Renal cortex interstitium (tissue), 15 donors: ENCODE measurements around the gene IL12A. TPM values are rescaled to one million over a fixed set of nuclear protein-coding genes. Genes with fewer than 3 reads are reported as not detected.

Experiments
- DNase-seq, 11 donors: peaks; one replicate each; pipeline ENCODE4 v3.0.0-alpha.2; 2013; ENCODE audit warnings: low read depth in 9 of 11, low spot score in 4 of 11; ENCODE audit errors: extremely low read depth in 1 of 11
- long read RNA-seq, 16 experiments: transcript quantifications; one replicate each; lab custom pipeline, GENCODE V29; 2026
- polyA plus RNA-seq, 3 donors: library from polyadenylated mRNA; unstranded; fragments of 120-200 nt; gene quantifications; one replicate each; pipeline ENCODE4 v1.2.1, GENCODE V29; 2013; ENCODE audit not compliant: insufficient read length in 3 of 3

The IL12A gene
- polyA plus RNA-seq: 1 to 10 TPM in 1 of 3 donors, under 1 TPM in 2; 0.40 to 1.0 (median 0.69) TPM
- long read RNA-seq, donor 1: 0 reads
- long read RNA-seq, donor 2: 0 reads
- long read RNA-seq, donor 3, partial matches to known transcripts: 0 of 1 reads
- long read RNA-seq, donor 3, other reads (novel, unspliced or antisense): 0 of 1 reads
- long read RNA-seq, donor 4: 0 reads
- long read RNA-seq, donor 5: 0 reads
- long read RNA-seq, donor 6: 0 reads
- long read RNA-seq, donor 7: 0 reads
- long read RNA-seq, donor 8: 0 reads
- long read RNA-seq, donor 9, partial matches to known transcripts: 0 of 1 reads
- long read RNA-seq, donor 9, other reads (novel, unspliced or antisense): 0 of 1 reads
- long read RNA-seq, donor 10, partial matches to known transcripts: 0 of 1 reads
- long read RNA-seq, donor 10, other reads (novel, unspliced or antisense): 0 of 1 reads
- long read RNA-seq, donor 11, partial matches to known transcripts: 0 of 1 reads
- long read RNA-seq, donor 11, other reads (novel, unspliced or antisense): 0 of 1 reads
- long read RNA-seq, donor 12: 0 reads
- long read RNA-seq, donor 13: 0 reads
- long read RNA-seq, donor 14, partial matches to known transcripts: 0 of 1 reads
- long read RNA-seq, donor 14, other reads (novel, unspliced or antisense): 0 of 1 reads
- long read RNA-seq, donor 15: 0 reads
- long read RNA-seq, donor 16: 0 reads

DNA sequence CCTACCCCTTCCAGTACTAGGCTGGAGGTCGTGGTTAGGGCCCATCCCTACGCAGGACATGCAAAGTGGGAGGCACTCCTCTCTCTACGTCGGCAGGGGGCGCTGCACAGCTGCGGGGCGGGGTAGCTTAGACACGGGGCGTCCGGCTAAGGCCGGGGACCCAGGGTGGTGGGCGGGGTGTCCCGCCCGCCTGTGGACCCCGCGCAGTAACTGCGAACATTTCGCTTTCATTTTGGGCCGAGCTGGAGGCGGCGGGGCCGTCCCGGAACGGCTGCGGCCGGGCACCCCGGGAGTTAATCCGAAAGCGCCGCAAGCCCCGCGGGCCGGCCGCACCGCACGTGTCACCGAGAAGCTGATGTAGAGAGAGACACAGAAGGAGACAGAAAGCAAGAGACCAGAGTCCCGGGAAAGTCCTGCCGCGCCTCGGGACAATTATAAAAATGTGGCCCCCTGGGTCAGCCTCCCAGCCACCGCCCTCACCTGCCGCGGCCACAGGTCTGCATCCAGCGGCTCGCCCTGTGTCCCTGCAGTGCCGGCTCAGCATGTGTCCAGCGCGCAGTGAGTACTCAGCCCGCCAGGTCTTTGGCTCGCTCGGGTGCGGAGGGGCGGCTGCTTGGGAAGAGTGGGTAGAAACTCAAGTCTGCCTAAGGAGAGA, at the start of gene IL12A:
TSS of gene IL12A (plus strand) at position 219 of the 655 bp plus-strand sequence.
- peak in 8 of 11 donors; percentile 33 to 79 (median 68) for DNase-seq

DNA sequence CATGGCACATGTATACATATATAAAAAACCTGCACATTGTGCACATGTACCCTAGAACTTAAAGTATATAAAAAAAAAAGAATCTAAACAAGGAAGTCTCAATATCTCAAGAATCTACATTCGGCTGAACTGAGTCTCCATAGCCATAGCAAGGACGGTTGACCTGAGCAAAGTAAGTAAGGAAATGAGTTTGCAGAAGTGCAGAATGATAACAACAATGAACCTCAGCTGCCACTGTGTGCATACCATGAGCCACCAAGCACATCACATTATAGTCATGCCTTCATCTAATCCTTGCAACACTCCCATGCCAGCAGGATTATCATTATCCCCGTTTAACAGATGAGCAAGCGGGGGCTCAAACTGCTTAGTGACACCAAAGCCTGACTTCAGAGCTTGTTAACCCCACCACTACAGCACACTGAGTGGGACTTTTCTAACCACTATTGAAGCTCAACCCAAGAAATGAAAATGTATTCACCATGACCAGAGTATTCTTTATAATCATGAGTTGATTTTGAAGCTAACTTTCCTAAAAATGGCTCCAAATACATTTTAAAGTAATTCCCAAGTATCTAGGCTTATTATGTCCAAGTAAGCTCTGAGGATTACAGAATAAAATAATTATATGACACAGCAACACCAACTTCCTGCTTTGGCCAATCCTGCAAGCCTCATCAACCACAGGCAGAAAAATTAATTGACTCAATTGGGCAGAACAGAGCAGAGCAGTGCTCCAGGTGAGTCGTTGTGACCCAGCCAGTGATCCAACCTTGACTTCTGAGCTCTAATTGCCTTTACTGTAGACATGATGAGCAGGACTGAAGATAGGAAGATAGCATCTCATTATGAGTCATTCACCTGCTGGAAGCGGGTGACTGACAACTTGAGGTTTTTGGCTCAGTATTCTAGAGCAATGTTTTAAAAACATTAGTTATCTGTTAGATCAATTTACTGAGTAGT, 47.3 kb upstream of the IL12A start:
- no peak for DNase-seq

DNA sequence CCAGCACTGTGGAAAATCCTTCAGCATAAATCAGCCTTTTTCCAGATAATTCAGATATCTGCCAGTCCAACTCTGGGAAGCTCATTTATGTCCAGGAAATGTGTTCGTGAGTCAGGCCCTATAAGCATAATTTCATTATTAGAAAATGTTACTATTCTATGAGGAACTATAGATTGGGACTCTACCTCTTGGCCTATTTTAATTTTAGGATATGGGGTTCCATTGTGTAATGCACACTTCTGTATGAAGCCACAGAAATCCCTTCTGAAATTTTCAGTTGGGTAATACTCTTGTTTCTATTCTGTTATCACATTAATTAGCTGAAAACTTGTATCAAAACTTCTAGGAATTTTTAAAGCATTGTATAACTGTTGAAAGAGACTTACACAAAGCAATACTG, 43.9 kb upstream of the IL12A start:
- no peak for DNase-seq

DNA sequence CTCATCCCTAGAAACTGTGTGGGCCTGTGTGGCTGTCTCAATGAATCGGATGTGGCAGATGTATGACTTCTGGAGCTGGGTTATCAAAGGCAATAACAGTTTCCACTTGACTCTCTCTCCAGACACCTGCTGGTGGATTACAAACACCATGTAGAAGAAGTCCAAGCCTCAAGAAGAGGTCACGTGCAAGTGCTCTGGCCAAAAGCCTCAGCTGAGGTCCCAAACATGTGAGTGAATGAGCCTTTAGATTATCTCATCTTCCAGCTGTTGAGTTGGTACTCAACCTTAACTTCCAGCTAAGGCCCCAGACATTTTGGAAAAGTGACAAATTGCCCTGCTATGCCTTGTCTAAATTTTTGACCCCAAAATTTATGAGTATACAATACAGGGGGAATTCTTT, 42.7 kb upstream of the IL12A start:
- DNase-seq: no peak

GRCh38 chr3:159947220-159947619, 41.4 kb upstream of the IL12A start:
- DNase-seq: no peak

- no peak for DNase-seq
Measured at GRCh38 chr3:159948429-159949144, 40.0 kb upstream of the IL12A start.

- DNase-seq: no peak
Measured at GRCh38 chr3:159950156-159950898, 38.3 kb upstream of the IL12A start.

DNA sequence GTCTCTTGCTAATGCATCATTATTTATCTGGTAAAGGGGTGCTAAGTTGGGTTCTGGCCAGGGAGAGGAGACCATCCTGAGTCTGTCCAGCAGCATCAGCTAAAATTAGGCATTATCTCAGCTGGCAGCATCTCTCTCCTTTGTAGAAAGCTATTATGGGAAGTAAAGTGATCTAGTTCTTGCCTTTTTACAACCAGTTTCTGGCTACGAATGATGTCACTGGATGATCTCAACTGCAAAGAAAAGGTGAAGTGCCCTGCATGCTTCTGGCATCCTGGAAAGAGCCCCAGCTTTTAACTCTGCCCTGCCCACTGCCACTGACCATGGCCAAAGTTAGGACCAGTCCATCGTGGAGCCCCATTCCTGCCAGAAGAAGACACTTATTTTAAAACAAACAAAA, 37.1 kb upstream of the IL12A start:
- no peak for DNase-seq

DNA sequence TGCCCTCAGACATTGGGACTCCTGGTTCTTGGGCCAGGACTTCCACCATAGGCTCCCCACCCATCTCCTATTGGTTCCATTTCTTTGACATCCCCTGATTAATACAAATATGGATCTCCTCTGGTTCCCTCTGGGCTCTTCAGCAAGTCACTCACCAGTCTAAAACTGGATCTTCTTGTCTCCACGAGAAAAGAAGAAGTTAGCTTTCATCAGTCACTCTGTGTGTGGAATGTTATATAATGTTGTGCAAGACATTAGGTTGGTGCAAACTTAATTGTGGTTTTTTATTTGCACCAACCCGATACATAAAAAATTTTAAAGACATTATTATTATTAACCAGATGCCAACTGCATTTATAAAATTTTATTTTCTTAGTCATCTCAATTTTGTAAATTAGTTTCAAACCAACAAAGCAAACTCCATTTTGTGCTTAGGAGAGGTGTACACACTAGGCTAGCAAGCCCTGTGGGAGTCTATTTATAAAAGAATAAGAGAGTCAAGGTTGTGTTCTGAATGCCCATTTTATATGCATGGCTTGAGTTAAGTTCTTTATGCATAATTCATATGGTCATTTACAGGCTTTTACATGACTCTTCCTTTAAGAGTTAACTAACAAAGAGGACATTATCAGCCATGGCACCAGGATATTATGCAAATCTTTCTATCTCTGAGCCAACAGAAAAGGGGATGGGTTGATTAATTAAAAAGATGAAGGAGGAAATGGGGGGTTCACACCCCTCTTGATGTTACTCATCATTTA, 35.1 kb upstream of the IL12A start:
- DNase-seq: no peak

DNA sequence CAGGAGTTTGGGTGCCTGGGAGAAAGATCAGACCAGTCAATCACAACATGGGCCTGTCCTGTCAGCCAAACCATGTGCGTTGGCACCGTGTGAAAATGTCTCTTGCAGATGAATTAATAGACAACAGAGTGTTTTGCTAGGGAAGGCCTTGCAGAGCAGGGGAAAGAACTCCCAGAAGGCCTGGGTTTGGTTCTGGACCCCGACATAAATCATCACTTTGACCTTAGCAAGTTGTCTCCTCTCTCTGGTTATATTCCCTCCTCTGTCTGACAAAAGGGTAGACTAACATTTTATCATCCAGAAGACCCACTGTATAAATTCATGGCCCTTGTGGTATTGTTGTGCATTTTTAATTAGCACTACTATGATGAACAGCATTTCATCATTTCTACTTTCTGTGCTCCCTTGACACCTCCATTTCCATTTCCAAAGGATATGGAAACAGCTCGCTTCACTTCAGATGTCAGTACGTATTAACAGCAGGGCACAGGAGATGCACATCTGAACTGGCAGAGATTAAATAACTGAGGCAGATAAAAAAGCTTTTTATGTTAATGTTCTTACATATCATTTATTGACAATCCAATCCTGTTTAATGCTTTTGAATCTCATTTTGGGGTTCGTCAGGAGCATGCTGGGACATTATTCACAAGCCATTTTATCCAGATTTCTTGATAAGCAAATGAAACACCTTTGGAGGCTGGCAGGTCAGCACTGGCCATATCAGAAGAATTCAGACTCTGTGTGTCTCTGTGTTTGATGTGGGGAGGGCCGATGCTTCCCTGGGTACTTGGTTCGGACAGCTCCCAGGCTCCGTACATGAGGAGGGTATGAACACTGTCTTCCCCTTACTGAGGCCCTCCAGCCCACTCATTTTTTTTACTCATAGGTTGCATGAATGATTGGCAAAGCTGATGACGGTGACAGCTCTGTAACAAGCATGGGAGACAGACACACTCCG, 28.2 kb upstream of the IL12A start:
- no peak for DNase-seq

GRCh38 chr3:159964166-159964973, 24.3 kb upstream of the IL12A start:
- DNase-seq: no peak

DNA sequence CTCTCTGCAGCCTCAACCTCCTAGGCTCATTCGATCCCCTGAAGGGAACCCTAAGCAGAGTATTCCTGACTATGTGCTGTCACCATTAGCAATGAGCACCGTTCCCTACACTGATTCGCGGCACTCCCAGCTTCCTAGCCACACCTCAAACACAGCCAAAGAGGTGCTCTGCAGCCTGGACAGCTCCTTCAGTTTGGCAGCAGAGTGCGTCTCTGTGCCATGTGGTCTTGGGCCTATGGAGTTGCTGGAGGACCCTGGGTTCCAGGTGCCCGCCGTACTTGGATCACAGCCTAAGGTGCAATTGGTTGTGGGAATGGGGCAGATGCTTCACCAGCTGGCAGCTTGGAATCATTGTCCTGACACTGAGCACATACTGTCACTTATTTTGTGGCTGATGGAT, 17.3 kb upstream of the IL12A start:
- no peak for DNase-seq

GRCh38 chr3:159977295-159977694, 11.3 kb upstream of the IL12A start:
- DNase-seq: no peak

DNA sequence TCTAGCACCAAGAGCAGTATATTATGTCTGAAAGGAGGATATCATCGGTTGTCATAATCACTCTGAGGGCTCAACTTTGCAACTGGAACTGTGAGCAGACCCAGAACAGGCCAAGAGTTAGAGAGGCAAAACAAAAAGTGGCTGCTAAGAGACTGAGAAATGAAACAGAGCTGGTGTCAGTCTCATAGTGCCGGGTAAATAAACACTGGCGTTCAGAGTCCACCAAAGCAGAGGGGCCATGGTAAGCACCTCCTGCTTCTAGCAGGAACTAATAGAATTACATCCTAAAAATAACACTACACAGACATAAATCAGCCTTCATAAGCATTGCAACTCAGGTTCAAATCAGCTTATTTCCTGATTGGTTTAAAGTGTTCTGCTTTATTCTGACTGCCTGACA, 10.3 kb upstream of the IL12A start:
- peak in 5 of 11 donors; percentile 3 to 20 (median 13) for DNase-seq
